ENCODE results near the gene GLI3. TPM values are rescaled to one million over a fixed set of nuclear protein-coding genes. Genes with fewer than 3 reads are reported as not detected.

Gene GLI3
- total and polyA plus RNA-seq, 2 of the 4 experiments (the other 2 are of a cell fraction): 1.3 to 3.9 TPM

DNA sequence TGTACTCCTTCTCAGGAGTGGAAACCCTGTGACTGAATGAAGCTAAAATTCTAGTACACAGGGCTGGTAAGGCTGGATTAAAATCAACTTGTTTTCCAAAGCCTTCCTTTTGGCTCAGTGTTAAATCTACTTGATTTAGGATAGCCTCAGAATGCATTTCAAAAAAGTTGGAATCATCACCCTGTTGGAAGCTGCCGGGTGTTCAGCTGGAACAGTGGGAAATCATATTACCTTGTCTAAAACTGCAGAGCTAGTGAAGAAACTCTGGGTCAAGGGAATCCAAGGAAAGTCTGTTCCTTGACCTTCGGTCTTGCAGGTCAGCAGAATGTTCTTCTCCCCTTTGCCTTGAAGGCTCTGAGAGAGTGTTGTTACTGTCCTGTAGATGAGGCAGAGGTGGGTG is 282.0 kb downstream of the GLI3 start (continued):
- TF ChIP-seq MAFK (IDR thresholded peaks at IDR 0.05; ENCODE audit: low read depth, low read length) (no peak), SMC3 (IDR thresholded peaks at IDR 0.05; ENCODE audit: low read depth, low read length) (no peak)

DNA sequence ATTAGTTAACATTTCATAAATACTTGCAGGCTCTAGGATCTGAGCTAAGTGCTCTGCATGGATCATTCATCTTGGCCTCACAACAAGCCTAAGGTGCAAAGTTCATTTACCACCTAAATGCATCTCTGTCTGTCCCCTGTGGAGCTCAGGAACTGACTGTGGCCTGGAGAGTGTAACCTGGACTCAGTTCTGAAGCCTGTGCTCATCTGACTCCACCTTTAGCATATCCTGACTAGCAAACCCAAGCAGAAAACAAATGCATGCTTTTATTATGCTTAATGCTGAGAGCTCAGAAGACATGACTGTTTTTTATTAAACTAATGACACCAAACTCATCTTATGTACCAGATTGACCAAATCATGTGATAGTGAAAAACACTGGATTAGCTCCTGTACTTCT is 288.5 kb downstream of the GLI3 start:
- no peak overlapping the region for H3K9ac ChIP-seq (ENCODE audit: low read depth, low read length)
- H3K4me1 ChIP-seq (ENCODE audit: control insufficient read depth, insufficient read depth, low read length): no peaks in the 10 kb centered on the region; the same call in 1 of the 2 replicates
- no peaks in the 10 kb centered on the region for H3K36me3 ChIP-seq (ENCODE audit: control insufficient read depth, insufficient read depth, low read length)
- no peaks in the 10 kb centered on the region for H3K9me3 ChIP-seq (ENCODE audit: control insufficient read depth, insufficient read depth, low read length)
- no peak overlapping the region for H3K4me2 ChIP-seq (ENCODE audit: low read depth, low read length)
- peaks cover 4% of the 10 kb centered on the region for H3K9me1 ChIP-seq (ENCODE audit: insufficient read depth, low read length)
- DNase-seq: no peak
- POLR2A ChIA-PET (ENCODE audit: unreplicated experiment): no interaction called here
- no peak overlapping the region for H2AK5ac ChIP-seq (ENCODE audit: low read depth, low read length)
- no peak overlapping the region for H2BK120ac ChIP-seq (ENCODE audit: low read depth, low read length)
- H2AK9ac ChIP-seq (replicated peaks; ENCODE audit: low read depth, low read length, poor library complexity): no peak overlapping the region
- TF ChIP-seq CHD1 (IDR thresholded peaks at IDR 0.05; ENCODE audit: low read depth, low read length) (no peak), POLR2A (IDR thresholded peaks at IDR 0.05; ENCODE audit: low read depth, low read length) (no peak), RCOR1 (IDR thresholded peaks at IDR 0.05; ENCODE audit: insufficient replicate concordance, low read length) (no peak), MAZ (IDR thresholded peaks at IDR 0.05; ENCODE audit: borderline replicate concordance, low read depth, low read length) (no peak), SMC3 (IDR thresholded peaks at IDR 0.05; ENCODE audit: low read depth, low read length) (no peak), NFE2L2 (IDR thresholded peaks at IDR 0.05; ENCODE audit: low read depth, low read length) (no peak), MXI1 (IDR thresholded peaks at IDR 0.05; ENCODE audit: borderline replicate concordance, low read depth, low read length) (no peak), RFX5 (IDR thresholded peaks at IDR 0.05; ENCODE audit: low read depth, low read length) (no peak), CEBPB (IDR thresholded peaks at IDR 0.05; ENCODE audit: low read depth, low read length) (no peak), BHLHE40 (IDR thresholded peaks at IDR 0.05; ENCODE audit: low read depth, low read length) (no peak), MAFK (IDR thresholded peaks at IDR 0.05; ENCODE audit: low read depth, low read length) (no peak), FOS (IDR thresholded peaks at IDR 0.05; ENCODE audit: low read depth, low read length) (no peak)
- TF ChIP-seq, protein P1, sequence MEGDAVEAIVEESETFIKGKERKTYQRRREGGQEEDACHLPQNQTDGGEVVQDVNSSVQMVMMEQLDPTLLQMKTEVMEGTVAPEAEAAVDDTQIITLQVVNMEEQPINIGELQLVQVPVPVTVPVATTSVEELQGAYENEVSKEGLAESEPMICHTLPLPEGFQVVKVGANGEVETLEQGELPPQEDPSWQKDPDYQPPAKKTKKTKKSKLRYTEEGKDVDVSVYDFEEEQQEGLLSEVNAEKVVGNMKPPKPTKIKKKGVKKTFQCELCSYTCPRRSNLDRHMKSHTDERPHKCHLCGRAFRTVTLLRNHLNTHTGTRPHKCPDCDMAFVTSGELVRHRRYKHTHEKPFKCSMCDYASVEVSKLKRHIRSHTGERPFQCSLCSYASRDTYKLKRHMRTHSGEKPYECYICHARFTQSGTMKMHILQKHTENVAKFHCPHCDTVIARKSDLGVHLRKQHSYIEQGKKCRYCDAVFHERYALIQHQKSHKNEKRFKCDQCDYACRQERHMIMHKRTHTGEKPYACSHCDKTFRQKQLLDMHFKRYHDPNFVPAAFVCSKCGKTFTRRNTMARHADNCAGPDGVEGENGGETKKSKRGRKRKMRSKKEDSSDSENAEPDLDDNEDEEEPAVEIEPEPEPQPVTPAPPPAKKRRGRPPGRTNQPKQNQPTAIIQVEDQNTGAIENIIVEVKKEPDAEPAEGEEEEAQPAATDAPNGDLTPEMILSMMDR (conservative IDR thresholded peaks at IDR 0.05; ENCODE audit: low read depth, low read length): no peak
- TF ChIP-seq, protein P2, sequence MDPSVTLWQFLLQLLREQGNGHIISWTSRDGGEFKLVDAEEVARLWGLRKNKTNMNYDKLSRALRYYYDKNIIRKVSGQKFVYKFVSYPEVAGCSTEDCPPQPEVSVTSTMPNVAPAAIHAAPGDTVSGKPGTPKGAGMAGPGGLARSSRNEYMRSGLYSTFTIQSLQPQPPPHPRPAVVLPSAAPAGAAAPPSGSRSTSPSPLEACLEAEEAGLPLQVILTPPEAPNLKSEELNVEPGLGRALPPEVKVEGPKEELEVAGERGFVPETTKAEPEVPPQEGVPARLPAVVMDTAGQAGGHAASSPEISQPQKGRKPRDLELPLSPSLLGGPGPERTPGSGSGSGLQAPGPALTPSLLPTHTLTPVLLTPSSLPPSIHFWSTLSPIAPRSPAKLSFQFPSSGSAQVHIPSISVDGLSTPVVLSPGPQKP (IDR thresholded peaks at IDR 0.05; ENCODE audit: borderline replicate concordance, low read depth, low read length): no peak
- TF ChIP-seq, protein P3, sequence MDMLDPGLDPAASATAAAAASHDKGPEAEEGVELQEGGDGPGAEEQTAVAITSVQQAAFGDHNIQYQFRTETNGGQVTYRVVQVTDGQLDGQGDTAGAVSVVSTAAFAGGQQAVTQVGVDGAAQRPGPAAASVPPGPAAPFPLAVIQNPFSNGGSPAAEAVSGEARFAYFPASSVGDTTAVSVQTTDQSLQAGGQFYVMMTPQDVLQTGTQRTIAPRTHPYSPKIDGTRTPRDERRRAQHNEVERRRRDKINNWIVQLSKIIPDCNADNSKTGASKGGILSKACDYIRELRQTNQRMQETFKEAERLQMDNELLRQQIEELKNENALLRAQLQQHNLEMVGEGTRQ (IDR thresholded peaks at IDR 0.05; ENCODE audit: low read depth, low read length): no peak
- H3K18ac ChIP-seq (ENCODE audit: low read depth, low read length): no peak overlapping the region
- no peak overlapping the region for H2AFZ ChIP-seq (replicated peaks; ENCODE audit: low read length, poor library complexity)
- H3K14ac ChIP-seq (replicated peaks; ENCODE audit: low read depth, low read length): no peak overlapping the region
- H2BK15ac ChIP-seq (ENCODE audit: low read depth, low read length): no peak overlapping the region
- intact Hi-C loops (cut with micrococcal nuclease) (no loop called here), dilution Hi-C loops (cut with HindIII; ENCODE audit: low sequenced_read_pairs, unreplicated experiment) (no loop called here), in situ Hi-C loops (cut with MboI; ENCODE audit: low sequenced_read_pairs) (loop anchor here (5.0 to 10.0 kb wide), 3 partner anchors 736 to 936 kb away; no protein-coding TSS in a partner anchor)
- no peak overlapping the region for H4K5ac ChIP-seq (ENCODE audit: low read depth, low read length)
- no TSS peak for BruUV-seq (replicated peaks)
- CTCF ChIA-PET: interaction anchor here (0.6 kb wide), 1 partner anchor 381 kb away, joined by 4 read pairs; no protein-coding TSS in a partner anchor
- H3K23ac ChIP-seq (ENCODE audit: low read depth, low read length): no peak overlapping the region
- no peak overlapping the region for H3K56ac ChIP-seq (ENCODE audit: extremely low read depth, insufficient read depth, low read length)
- ATAC-seq (ENCODE audit: low read depth): no peak
- H3K4me3 ChIP-seq (ENCODE audit: insufficient read depth, low read depth, low read length): no peak overlapping the region
- H3K79me1 ChIP-seq (ENCODE audit: low read depth in 1 of 2, low read length in 2 of 2): no peaks in the 10 kb centered on the region
- H4K8ac ChIP-seq (ENCODE audit: low read depth in 2 of 2, low read length in 2 of 2): no peak overlapping the region
- no peak overlapping the region for H4K91ac ChIP-seq (ENCODE audit: insufficient read depth, low read depth, low read length)
- no peaks in the 10 kb centered on the region for H4K20me1 ChIP-seq (ENCODE audit: insufficient read depth, low read length)
- H3K27me3 ChIP-seq (ENCODE audit: control insufficient read depth, insufficient read depth, low read length): no peaks in the 10 kb centered on the region
- no peak overlapping the region for H3K27ac ChIP-seq (ENCODE audit: insufficient read depth, low read length)
- H2BK20ac ChIP-seq (ENCODE audit: low read depth, low read length): no peak overlapping the region
- no peak overlapping the region for H3K4ac ChIP-seq (ENCODE audit: low read depth, low read length)
- H2BK5ac ChIP-seq (ENCODE audit: low read depth, low read length, poor library complexity, severe bottlenecking): no peak overlapping the region

All from IMR-90 (cell line).